ENCODE measurements around the gene ZMAT3.
"Not testable (repeated sequence)": the region's sequence is repeated elsewhere in the genome, so short reads cannot be mapped to it uniquely, and the experiment has no call there.

The ZMAT3 gene

GRCh38 chr3:179068779-179069530, 2.7 kb downstream of the ZMAT3 start:
- DNase-seq (ENCODE audit: low read depth in 3 of 3) = peak in 1 of 3 donors; percentile 8

- no peak for DNase-seq (ENCODE audit: low read depth in 3 of 3)
Measured at GRCh38 chr3:179067839-179068238, 3.8 kb downstream of the ZMAT3 start.

- DNase-seq (ENCODE audit: low read depth in 3 of 3) = no peak
Measured at GRCh38 chr3:179067291-179067690, 4.3 kb downstream of the ZMAT3 start.

GRCh38 chr3:179063945-179064560, 7.6 kb downstream of the ZMAT3 start:
- no peak for DNase-seq (ENCODE audit: low read depth in 3 of 3)

- DNase-seq (ENCODE audit: low read depth in 3 of 3) = no peak
Measured at GRCh38 chr3:179056326-179056725, 15.3 kb downstream of the ZMAT3 start.

- not testable (repeated sequence) for DNase-seq (ENCODE audit: low read depth in 3 of 3)
Measured at GRCh38 chr3:179054565-179054964, 17.0 kb downstream of the ZMAT3 start.

- no peak for DNase-seq (ENCODE audit: low read depth in 3 of 3)
Measured at GRCh38 chr3:179046497-179047353, 24.9 kb downstream of the ZMAT3 start.

- DNase-seq (ENCODE audit: low read depth in 3 of 3) = no peak
Measured at GRCh38 chr3:179045719-179046402, 25.7 kb downstream of the ZMAT3 start.

GRCh38 chr3:179038899-179039251, 32.7 kb downstream of the ZMAT3 start:
- not testable (repeated sequence) for DNase-seq (ENCODE audit: low read depth in 3 of 3)

- no peak for DNase-seq (ENCODE audit: low read depth in 3 of 3)
Measured at GRCh38 chr3:179038216-179038898, 33.3 kb downstream of the ZMAT3 start.

GRCh38 chr3:179037351-179037750, 34.3 kb downstream of the ZMAT3 start:
- DNase-seq (ENCODE audit: low read depth in 3 of 3) = peak; percentile 35 to 62 (median 54)

GRCh38 chr3:179036626-179037300, 34.8 kb downstream of the ZMAT3 start:
- no peak for DNase-seq (ENCODE audit: low read depth in 3 of 3)

GRCh38 chr3:179036226-179036625, 35.4 kb downstream of the ZMAT3 start:
- DNase-seq (ENCODE audit: low read depth in 3 of 3) = no peak

- DNase-seq (ENCODE audit: low read depth in 3 of 3) = no peak
Measured at GRCh38 chr3:179035232-179035631, 36.4 kb downstream of the ZMAT3 start.

GRCh38 chr3:179033304-179033657, 38.3 kb downstream of the ZMAT3 start:
- DNase-seq (ENCODE audit: low read depth in 3 of 3) = not testable (repeated sequence)

- DNase-seq (ENCODE audit: low read depth in 3 of 3) = not testable (repeated sequence)
Measured at GRCh38 chr3:179032454-179033303, 38.9 kb downstream of the ZMAT3 start.

GRCh38 chr3:179029096-179029495, 42.5 kb downstream of the ZMAT3 start:
- no peak for DNase-seq (ENCODE audit: low read depth in 3 of 3)

GRCh38 chr3:179028408-179028807, 43.2 kb downstream of the ZMAT3 start:
- no peak for DNase-seq (ENCODE audit: low read depth in 3 of 3)

- DNase-seq (ENCODE audit: low read depth in 3 of 3) = no peak
Measured at GRCh38 chr3:179027326-179027900, 44.2 kb downstream of the ZMAT3 start.

- no peak for DNase-seq (ENCODE audit: low read depth in 3 of 3)
Measured at GRCh38 chr3:179026636-179027035, 45.0 kb downstream of the ZMAT3 start.

All from stimulated activated CD4-positive, alpha-beta T cell treated with anti-CD3 and anti-CD28 coated beads, TNF-alpha, amount 100 ng/mL, for 48 hours (primary cell).